NT2/D1 (cell line): ENCODE measurements around the gene STXBP5L.
"Not testable (repeated sequence)": the region's sequence is repeated elsewhere in the genome, so short reads cannot be mapped to it uniquely, and the experiment has no call there.

ENCODE experiments used
- DNase-seq: peaks from one replicate; pipeline ENCODE4 v3.0.0-alpha.2; 2011; ENCODE audit warnings: low read depth, low spot score
- H3K27me3 ChIP-seq: 2 replicates; pipeline ENCODE4 v1.6.0; 2011; ENCODE audit warnings: mild to moderate bottlenecking; ENCODE audit not compliant: insufficient read length, insufficient read depth
- H3K36me3 ChIP-seq: 2 replicates; pipeline ENCODE4 v1.6.1; 2011; ENCODE audit warnings: mild to moderate bottlenecking, low read length, mixed read lengths; ENCODE audit not compliant: insufficient read depth, insufficient read length
- H3K4me1 ChIP-seq: 2 replicates; pipeline ENCODE4 v1.5.1; 2011; ENCODE audit not compliant: insufficient read depth, insufficient read length
- H3K4me3 ChIP-seq: 2 replicates; pipeline ENCODE4 v1.5.1; 2011; ENCODE audit warnings: low read depth; ENCODE audit not compliant: insufficient read length
- H3K9ac ChIP-seq: 2 replicates; pipeline ENCODE4 v1.6.0; 2011; ENCODE audit warnings: low read depth; ENCODE audit not compliant: insufficient read length
- H3K9me3 ChIP-seq: 2 replicates; pipeline ENCODE4 v1.5.1; 2011; ENCODE audit warnings: mild to moderate bottlenecking, low read length; ENCODE audit not compliant: insufficient read depth
- SUZ12 ChIP-seq: IDR thresholded peaks from 2 replicates; pipeline ENCODE4 v1.6.1; 2011; ENCODE audit not compliant: insufficient read length, insufficient read depth; ENCODE audit errors: extremely low read depth
- YY1 ChIP-seq: IDR thresholded peaks from 2 replicates; pipeline ENCODE4 v1.6.1; 2011; ENCODE audit not compliant: insufficient read length, insufficient read depth
- ZNF274 ChIP-seq: IDR thresholded peaks from 2 replicates; pipeline ENCODE4 v1.6.1; 2011; ENCODE audit warnings: mild to moderate bottlenecking, low read depth, low read length

Gene STXBP5L

DNA sequence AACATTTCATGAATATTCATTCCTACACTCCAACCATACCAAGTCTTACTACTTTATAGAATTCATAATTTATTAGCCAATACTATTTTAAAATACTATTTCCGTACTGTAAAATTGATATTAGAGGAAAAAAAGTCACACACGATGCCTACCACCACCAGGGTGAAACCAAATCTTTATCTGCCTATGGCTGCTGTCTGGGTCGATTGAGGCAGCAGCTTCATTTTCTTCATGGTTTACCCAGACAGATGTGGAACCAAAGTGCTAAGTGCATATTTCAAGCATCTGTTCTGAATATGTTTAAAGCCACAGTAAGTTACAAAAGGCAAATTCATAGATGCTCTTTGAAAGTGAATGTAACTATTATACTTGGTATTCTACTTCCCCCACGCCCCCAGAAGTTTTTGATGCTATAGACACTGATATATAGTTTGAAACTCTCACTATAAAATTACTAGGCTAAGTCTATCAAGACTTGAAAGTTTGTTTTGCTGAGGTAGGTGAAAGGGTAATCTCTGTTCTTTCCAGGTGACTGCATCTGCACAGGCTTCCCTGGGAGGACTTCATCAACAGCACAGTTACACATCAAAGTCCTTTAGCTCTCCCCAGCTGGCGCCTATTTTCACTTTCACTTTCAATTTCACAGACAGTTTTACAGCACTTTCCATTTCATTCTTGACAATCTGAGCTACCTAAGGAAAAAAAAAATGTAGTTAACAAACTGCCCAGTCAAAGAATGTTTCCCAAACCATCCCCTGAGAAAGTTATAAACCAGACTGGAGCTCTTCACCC is 523.9 kb downstream of the STXBP5L start:
- no peaks in the 10 kb centered on the region for H3K4me1 ChIP-seq
- TF ChIP-seq YY1 = no peak
- TF ChIP-seq ZNF274 = no peak
- no peak for TF ChIP-seq SUZ12
- H3K4me3 ChIP-seq = no peak overlapping the region
- H3K36me3 ChIP-seq = peaks cover 63% of the 10 kb centered on the region
- H3K9me3 ChIP-seq = no peaks in the 10 kb centered on the region
- DNase-seq = no peak
- H3K27me3 ChIP-seq = no peaks in the 10 kb centered on the region
- H3K9ac ChIP-seq = no peak overlapping the region

DNA sequence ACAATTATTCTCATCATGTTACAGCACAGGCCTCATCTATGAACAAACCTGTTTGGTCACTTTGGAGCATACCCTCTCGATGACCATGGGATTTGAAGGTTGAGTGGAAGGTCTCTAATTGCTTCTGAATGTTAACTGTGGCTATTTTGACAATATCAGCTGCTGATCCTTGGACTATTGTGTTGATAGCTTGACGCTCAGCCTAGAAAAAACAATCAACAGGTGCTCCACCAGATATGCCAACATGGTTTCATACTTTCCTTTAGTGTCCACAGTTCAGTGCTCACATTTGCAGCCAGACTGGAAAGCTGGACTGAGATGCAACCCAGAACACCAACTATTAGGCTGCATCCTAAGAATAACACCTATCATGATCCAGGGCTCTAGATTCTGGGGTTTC is 528.1 kb downstream of the STXBP5L start:
- H3K27me3 ChIP-seq = no peaks in the 10 kb centered on the region
- H3K4me3 ChIP-seq = no peak overlapping the region
- H3K4me1 ChIP-seq = no peaks in the 10 kb centered on the region
- H3K36me3 ChIP-seq = peaks cover 56% of the 10 kb centered on the region
- H3K9me3 ChIP-seq = no peaks in the 10 kb centered on the region
- DNase-seq = no peak
- no peak overlapping the region for H3K9ac ChIP-seq
- TF ChIP-seq SUZ12 = no peak
- no peak for TF ChIP-seq YY1
- no peak for TF ChIP-seq ZNF274

DNA sequence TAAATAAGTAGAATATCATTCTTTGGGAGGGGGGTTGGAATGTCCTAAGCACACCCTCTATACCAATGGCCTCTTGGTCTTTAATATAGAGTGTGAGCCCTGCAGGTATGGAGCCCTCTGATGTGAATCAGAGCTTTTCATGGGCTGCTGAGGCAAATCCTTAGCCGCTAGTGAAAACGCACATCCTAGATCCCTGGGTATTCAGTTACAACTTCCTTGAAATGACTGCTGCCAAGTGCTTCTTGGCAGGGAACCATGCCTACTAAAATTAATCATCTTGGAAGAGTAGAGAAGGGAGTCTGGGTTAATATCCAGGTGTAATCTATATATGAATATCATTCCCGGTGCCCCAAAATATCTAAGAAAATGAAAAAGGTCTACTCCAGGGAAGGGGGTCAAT is 528.6 kb downstream of the STXBP5L start:
- Histone ChIP-seq H3K9ac (no peak overlapping the region), H3K27me3 (no peaks in the 10 kb centered on the region), H3K36me3 (peaks cover 52% of the 10 kb centered on the region), H3K4me3 (no peak overlapping the region), H3K4me1 (no peaks in the 10 kb centered on the region), H3K9me3 (no peaks in the 10 kb centered on the region)
- TF ChIP-seq SUZ12 (no peak), YY1 (no peak), ZNF274 (no peak)
- no peak for DNase-seq

DNA sequence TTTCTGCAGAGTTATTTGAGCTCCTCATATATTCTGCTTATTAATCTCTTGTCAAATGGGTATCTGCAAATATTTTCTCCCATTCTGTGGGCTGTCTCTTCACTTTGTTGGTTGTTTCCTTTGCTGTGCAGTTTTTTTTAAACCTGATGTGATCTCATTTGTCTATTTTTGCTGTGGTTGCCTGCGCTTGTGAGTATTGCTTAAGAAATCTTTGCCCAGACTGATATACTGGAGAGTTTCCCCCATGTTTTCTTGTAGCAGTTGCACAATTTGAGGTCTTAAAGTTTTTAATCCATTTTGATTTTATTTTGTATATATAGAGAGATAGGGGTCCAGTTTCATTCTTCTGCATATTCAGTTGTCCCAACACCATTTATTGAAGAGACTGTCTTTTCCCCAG is 535.5 kb downstream of the STXBP5L start:
- Histone ChIP-seq H3K4me1 (no peaks in the 10 kb centered on the region), H3K27me3 (no peaks in the 10 kb centered on the region), H3K4me3 (no peak overlapping the region), H3K9me3 (peaks cover 4% of the 10 kb centered on the region; the same call in 1 of the 2 replicates), H3K9ac (no peak overlapping the region), H3K36me3 (peaks cover 51% of the 10 kb centered on the region)
- no peak for DNase-seq
- no peak for TF ChIP-seq YY1
- no peak for TF ChIP-seq SUZ12
- TF ChIP-seq ZNF274 = no peak

DNA sequence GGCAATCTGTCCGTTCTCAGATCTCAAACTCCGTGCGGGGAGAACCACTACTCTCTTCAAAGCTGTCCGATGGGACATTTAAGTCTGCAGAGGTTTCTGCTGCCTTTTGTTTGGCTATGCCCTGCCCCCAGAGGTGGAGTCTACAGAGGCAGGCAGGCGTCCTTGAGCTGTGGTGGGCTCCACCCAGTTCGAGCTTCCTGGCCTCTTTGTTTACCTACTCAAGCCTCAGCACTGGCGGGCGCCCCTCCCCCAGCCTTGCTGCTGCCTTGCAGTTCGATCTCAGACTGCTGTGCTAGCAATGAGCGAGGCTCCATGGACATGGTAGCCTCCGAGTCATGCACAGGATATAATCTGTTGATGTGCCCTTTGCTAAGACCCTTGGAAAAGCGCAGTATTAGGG is 543.7 kb downstream of the STXBP5L start:
- not testable (repeated sequence) for H3K9me3 ChIP-seq, H3K27me3 ChIP-seq, DNase-seq, H3K9ac ChIP-seq, H3K4me3 ChIP-seq, H3K4me1 ChIP-seq
- H3K36me3 ChIP-seq = peaks cover 32% of the 10 kb centered on the region

DNA sequence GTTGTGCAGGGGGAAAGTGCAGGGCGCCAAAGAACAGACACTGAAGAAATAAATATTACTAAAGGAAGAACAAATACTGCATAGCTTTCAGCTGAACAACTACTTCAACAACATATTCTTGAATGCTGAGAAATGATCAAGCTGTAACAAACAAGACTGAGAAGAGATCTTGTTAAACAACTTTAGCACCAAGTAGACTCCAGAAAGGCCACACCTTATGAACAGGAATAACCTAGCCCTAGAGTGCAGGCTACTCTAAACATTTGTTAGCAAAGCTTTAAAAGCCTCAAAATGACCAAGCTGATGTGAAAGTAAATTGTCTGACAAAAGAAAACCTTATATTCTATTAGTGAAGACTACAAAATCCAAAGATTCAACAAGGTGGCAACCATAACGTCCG is 554.6 kb downstream of the STXBP5L start:
- Histone ChIP-seq H3K4me3 (no peak overlapping the region), H3K9ac (no peak overlapping the region), H3K27me3 (no peaks in the 10 kb centered on the region), H3K4me1 (peaks cover 5% of the 10 kb centered on the region), H3K36me3 (peaks cover 61% of the 10 kb centered on the region), H3K9me3 (peaks cover 5% of the 10 kb centered on the region; the same call in 1 of the 2 replicates)
- DNase-seq = no peak
- TF ChIP-seq SUZ12 (no peak), ZNF274 (no peak), YY1 (no peak)

DNA sequence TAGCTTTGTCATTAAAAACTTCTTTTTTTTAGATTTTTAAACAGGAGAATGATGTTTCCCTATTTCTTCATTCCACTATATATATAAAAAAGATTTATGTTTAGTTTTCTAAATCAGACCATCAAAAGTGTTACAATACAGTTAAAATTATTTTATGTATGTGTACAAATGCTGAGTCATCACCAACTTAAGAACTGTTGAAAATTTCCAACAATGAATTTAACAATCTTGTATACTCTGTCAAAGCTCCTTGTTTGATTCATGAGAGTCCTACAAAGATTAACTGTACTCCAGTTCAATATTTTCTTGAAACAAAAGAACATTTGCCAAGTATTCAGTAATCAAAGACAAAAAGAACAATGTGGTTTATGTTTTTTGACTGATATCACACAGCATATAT is 555.7 kb downstream of the STXBP5L start:
- Histone ChIP-seq H3K9me3 (peaks cover under 1% of the 10 kb centered on the region; the same call in 1 of the 2 replicates), H3K9ac (no peak overlapping the region), H3K4me1 (peaks cover 5% of the 10 kb centered on the region)

More for the DNA sequence above, 555.7 kb downstream of the STXBP5L start:
- DNase-seq = no peak
- H3K36me3 ChIP-seq = peaks cover 68% of the 10 kb centered on the region
- no peak for TF ChIP-seq ZNF274
- no peak for TF ChIP-seq YY1
- TF ChIP-seq SUZ12 = no peak
- no peak overlapping the region for H3K4me3 ChIP-seq
- H3K27me3 ChIP-seq = no peaks in the 10 kb centered on the region
